HL-60 (cell line): Measurements from ENCODE around the gene APLNR.

Experiments
- DNase-seq, 2 experiments: peaks; one replicate each; pipeline ENCODE4 v3.0.0-alpha.2; 2010 to 2020; ENCODE audit warnings: low read depth in 1 of 2, low spot score in 1 of 2
- H3K27ac ChIP-seq: fragments of 250-450 bp; sonication (Bioruptor Pico); replicated peaks from 2 replicates; pipeline ENCODE4 v1.5.1; 2020; ENCODE audit warnings: mild to moderate bottlenecking, moderate library complexity
- H3K27me3 ChIP-seq: fragments of 250-450 bp; sonication (Bioruptor Pico); 2 replicates; pipeline ENCODE4 v1.5.1; 2021; ENCODE audit warnings: mild to moderate bottlenecking, moderate library complexity; ENCODE audit not compliant: insufficient read depth, poor library complexity, severe bottlenecking
- H3K4me3 ChIP-seq: replicated peaks from 2 replicates; pipeline ENCODE4 v1.5.1; 2011; ENCODE audit warnings: mild to moderate bottlenecking, control low read depth, low read length; ENCODE audit not compliant: insufficient read depth
- GABPA ChIP-seq: IDR thresholded peaks from 2 replicates; pipeline ENCODE4 v1.6.1; 2012; ENCODE audit warnings: low read depth
- POLR2AphosphoS5 ChIP-seq: IDR thresholded peaks from 2 replicates; pipeline ENCODE4 v1.6.1; 2012; ENCODE audit warnings: low read depth
- SPI1 ChIP-seq: IDR thresholded peaks from 2 replicates; pipeline ENCODE4 v1.6.1; 2012; ENCODE audit warnings: low read depth, mild to moderate bottlenecking, borderline replicate concordance
- TF ChIP-seq, protein P1 (sequence below): IDR thresholded peaks from one replicate; pipeline ENCODE4 v1.5.1; 2011; ENCODE audit warnings: low read length, control low read depth, inconsistent platforms; ENCODE audit not compliant: insufficient read depth
- TF ChIP-seq, protein P2 (sequence below): IDR thresholded peaks from 2 replicates; pipeline ENCODE4 v1.6.1; 2012; ENCODE audit warnings: low read depth; ENCODE audit not compliant: insufficient replicate concordance

APLNR gene

DNA sequence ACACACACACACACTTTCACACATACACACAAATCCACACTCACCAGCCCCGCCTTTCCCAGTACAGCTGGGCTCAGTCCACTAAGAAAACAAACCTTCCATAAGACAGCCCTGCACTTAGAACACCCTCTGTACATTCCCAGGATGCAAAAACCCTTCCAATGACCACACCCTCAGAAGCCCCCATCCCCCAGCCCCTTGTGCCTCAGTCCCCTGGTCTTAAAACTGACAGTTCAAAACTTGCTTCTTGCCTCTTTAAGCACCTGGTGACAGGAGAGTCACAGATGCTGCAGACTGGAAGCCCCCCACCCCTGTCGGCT lies 23.0 kb downstream of the APLNR start:
- DNase-seq: no peak
- H3K27ac ChIP-seq: no peak overlapping the region
- no peak overlapping the region for H3K4me3 ChIP-seq
- TF ChIP-seq, protein P1, sequence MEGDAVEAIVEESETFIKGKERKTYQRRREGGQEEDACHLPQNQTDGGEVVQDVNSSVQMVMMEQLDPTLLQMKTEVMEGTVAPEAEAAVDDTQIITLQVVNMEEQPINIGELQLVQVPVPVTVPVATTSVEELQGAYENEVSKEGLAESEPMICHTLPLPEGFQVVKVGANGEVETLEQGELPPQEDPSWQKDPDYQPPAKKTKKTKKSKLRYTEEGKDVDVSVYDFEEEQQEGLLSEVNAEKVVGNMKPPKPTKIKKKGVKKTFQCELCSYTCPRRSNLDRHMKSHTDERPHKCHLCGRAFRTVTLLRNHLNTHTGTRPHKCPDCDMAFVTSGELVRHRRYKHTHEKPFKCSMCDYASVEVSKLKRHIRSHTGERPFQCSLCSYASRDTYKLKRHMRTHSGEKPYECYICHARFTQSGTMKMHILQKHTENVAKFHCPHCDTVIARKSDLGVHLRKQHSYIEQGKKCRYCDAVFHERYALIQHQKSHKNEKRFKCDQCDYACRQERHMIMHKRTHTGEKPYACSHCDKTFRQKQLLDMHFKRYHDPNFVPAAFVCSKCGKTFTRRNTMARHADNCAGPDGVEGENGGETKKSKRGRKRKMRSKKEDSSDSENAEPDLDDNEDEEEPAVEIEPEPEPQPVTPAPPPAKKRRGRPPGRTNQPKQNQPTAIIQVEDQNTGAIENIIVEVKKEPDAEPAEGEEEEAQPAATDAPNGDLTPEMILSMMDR: no peak
- TF ChIP-seq GABPA (no peak), POLR2AphosphoS5 (no peak), SPI1 (no peak)
- TF ChIP-seq, protein P2, sequence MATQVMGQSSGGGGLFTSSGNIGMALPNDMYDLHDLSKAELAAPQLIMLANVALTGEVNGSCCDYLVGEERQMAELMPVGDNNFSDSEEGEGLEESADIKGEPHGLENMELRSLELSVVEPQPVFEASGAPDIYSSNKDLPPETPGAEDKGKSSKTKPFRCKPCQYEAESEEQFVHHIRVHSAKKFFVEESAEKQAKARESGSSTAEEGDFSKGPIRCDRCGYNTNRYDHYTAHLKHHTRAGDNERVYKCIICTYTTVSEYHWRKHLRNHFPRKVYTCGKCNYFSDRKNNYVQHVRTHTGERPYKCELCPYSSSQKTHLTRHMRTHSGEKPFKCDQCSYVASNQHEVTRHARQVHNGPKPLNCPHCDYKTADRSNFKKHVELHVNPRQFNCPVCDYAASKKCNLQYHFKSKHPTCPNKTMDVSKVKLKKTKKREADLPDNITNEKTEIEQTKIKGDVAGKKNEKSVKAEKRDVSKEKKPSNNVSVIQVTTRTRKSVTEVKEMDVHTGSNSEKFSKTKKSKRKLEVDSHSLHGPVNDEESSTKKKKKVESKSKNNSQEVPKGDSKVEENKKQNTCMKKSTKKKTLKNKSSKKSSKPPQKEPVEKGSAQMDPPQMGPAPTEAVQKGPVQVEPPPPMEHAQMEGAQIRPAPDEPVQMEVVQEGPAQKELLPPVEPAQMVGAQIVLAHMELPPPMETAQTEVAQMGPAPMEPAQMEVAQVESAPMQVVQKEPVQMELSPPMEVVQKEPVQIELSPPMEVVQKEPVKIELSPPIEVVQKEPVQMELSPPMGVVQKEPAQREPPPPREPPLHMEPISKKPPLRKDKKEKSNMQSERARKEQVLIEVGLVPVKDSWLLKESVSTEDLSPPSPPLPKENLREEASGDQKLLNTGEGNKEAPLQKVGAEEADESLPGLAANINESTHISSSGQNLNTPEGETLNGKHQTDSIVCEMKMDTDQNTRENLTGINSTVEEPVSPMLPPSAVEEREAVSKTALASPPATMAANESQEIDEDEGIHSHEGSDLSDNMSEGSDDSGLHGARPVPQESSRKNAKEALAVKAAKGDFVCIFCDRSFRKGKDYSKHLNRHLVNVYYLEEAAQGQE: no peak
- H3K27me3 ChIP-seq: no peaks in the 10 kb centered on the region

DNA sequence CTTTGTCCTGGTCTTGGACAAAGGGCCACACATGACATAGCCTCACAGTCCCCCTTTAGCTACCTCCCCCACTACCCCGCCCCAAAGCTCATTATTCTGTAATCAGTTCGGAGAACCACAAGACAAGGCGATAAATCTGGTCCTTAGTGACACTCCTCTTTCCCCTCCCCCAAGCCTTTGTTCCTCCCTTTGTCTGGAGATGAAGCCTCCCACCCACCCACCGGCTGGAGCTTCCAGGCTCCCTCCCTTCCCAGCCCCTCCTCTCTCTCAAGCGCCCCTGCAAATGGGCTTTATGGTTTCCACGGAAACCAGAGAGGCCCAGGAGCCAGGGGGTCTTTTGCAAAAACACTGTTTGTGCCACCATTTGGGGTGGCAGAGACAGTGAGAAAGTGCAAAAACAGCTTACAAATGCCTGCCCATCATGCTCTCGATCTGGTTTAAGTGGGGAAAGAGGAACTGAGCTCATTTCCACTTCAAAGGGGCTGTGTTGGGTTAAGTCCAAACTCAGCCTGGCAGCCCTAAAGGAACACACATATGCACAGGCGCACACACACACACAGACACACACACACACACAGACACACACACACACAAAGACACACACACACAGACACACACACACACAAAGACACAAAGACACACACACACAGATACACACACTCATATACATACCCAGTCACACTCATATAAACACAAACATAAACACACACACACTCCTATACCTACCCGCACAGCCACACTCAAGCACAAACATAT lies 23.5 kb downstream of the APLNR start:
- Histone ChIP-seq H3K27ac (no peak overlapping the region), H3K4me3 (no peak overlapping the region), H3K27me3 (no peaks in the 10 kb centered on the region)
- peak in 1 of 2 experiments; percentile 33 for DNase-seq
- TF ChIP-seq, protein P1: no peak
- peak; percentile 88 for TF ChIP-seq SPI1

DNA sequence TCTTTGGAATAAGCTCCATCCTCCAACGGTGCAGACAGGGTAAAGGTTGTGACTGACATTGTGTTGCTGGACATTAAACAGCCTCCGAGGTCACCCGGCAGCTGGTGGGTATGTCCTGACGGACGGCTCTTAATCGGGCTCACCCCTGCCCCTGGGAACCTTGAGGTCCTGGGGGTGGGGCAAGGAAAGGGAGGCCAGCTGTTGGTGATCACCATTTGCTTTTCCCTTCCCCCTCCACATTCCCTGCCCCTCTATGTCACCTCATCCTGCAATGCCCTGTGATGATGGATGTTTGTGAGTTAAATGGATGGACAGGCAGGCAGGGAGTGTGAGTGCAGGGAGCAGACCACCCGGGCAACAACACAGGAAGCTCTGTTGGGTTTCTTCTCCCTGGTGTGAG lies 26.3 kb downstream of the APLNR start:
- Histone ChIP-seq H3K4me3 (no peak overlapping the region), H3K27me3 (no peaks in the 10 kb centered on the region), H3K27ac (no peak overlapping the region)
- TF ChIP-seq, protein P1: no peak
- DNase-seq: no peak

DNA sequence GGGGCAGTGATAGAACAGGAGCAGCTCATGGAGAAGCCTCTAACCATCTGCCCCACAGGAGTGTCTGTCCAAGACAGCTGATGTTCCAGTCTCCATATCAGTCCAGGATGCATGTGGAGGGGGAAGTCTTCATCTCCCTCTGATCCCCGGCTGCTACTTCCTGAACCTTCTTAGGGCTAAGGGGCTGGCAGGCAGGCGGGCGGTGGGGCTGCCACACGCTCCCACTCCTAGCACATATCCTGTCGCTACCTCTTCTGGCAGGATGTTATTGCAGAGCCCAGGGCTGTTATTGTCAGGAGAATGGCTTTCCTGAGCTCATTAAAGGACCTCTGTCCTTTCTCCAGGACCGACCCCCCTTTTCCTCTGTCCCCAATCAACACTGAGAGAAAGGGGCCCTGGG lies 29.9 kb downstream of the APLNR start:
- no peak for DNase-seq
- no peaks in the 10 kb centered on the region for H3K27me3 ChIP-seq
- no peak overlapping the region for H3K4me3 ChIP-seq
- H3K27ac ChIP-seq: no peak overlapping the region
- TF ChIP-seq GABPA: no peak
- TF ChIP-seq, protein P1: no peak
- TF ChIP-seq, protein P2: no peak
- no peak for TF ChIP-seq SPI1
- TF ChIP-seq POLR2AphosphoS5: no peak
